Fibroblast of the aortic adventitia (primary cell): ENCODE results near the gene FOXK2. TPM values are rescaled to one million over a fixed set of nuclear protein-coding genes. Genes with fewer than 3 reads are reported as not detected.
A peak's percentile ranks its signal among the peaks of the same experiment; 100 is the strongest.

ENCODE experiments used
- DNase-seq: peaks from one replicate; pipeline ENCODE4 v3.0.0-alpha.2; 2010; ENCODE audit warnings: low read depth
- H3K4me3 ChIP-seq: 2 replicates; pipeline ENCODE4 v1.5.1; 2011; ENCODE audit warnings: low read depth, mild to moderate bottlenecking, control low read depth, low read length, moderate library complexity
- total RNA-seq: library from RNA; depleted of rRNA; stranded (reverse); fragments of >200 nt; gene quantifications from 2 replicates; pipeline ENCODE4 v1.2.3, GENCODE V29; 2012; ENCODE audit warnings: low replicate concordance
- TF ChIP-seq, protein P1 (sequence below): IDR thresholded peaks from 2 replicates; pipeline ENCODE4 v1.5.1; 2011; ENCODE audit warnings: mild to moderate bottlenecking, low read length, control low read depth, inconsistent platforms; ENCODE audit not compliant: insufficient read depth

Gene FOXK2
- total RNA-seq, 1 donor = 28.2 TPM

- no peak for DNase-seq
- TF ChIP-seq, protein P1, sequence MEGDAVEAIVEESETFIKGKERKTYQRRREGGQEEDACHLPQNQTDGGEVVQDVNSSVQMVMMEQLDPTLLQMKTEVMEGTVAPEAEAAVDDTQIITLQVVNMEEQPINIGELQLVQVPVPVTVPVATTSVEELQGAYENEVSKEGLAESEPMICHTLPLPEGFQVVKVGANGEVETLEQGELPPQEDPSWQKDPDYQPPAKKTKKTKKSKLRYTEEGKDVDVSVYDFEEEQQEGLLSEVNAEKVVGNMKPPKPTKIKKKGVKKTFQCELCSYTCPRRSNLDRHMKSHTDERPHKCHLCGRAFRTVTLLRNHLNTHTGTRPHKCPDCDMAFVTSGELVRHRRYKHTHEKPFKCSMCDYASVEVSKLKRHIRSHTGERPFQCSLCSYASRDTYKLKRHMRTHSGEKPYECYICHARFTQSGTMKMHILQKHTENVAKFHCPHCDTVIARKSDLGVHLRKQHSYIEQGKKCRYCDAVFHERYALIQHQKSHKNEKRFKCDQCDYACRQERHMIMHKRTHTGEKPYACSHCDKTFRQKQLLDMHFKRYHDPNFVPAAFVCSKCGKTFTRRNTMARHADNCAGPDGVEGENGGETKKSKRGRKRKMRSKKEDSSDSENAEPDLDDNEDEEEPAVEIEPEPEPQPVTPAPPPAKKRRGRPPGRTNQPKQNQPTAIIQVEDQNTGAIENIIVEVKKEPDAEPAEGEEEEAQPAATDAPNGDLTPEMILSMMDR = no peak
- no peak overlapping the region for H3K4me3 ChIP-seq
Measured at GRCh38 chr17:82609655-82610054, 90.1 kb downstream of the FOXK2 start.

GRCh38 chr17:82611140-82612058 lies 91.9 kb downstream of the FOXK2 start:
- no peak overlapping the region for H3K4me3 ChIP-seq
- TF ChIP-seq, protein P1 = no peak
- peak; percentile 46 for DNase-seq

- DNase-seq = no peak
- TF ChIP-seq, protein P1 = no peak
- no peak overlapping the region for H3K4me3 ChIP-seq
Measured at GRCh38 chr17:82613283-82614094, 94.0 kb downstream of the FOXK2 start.

DNA sequence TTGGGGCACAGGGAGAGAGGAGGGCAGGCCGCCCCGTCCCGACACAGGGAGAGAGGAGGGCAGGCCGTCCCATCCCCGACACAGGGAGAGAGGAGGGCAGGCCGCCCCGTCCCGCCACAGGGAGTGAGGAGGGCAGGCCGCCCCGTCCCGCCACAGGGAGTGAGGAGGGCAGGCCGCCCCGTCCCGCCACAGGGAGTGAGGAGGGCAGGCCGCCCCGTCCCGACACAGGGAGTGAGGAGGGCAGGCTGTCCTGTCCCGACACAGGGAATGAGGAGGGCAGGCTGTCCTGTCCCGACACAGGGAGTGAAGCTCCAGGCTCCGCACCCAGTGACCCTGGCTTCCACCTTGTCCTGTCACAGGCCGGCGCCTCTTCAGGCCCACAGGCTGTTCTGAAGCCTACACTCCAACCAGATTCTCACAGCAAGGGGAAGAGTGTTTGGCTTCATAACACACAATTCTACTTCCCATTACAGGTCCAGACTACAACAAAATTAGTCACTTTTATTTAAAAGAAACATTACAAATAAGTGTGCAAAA lies 94.6 kb downstream of the FOXK2 start:
- DNase-seq = no peak
- H3K4me3 ChIP-seq = no peak overlapping the region
- TF ChIP-seq, protein P1 = no peak

DNA sequence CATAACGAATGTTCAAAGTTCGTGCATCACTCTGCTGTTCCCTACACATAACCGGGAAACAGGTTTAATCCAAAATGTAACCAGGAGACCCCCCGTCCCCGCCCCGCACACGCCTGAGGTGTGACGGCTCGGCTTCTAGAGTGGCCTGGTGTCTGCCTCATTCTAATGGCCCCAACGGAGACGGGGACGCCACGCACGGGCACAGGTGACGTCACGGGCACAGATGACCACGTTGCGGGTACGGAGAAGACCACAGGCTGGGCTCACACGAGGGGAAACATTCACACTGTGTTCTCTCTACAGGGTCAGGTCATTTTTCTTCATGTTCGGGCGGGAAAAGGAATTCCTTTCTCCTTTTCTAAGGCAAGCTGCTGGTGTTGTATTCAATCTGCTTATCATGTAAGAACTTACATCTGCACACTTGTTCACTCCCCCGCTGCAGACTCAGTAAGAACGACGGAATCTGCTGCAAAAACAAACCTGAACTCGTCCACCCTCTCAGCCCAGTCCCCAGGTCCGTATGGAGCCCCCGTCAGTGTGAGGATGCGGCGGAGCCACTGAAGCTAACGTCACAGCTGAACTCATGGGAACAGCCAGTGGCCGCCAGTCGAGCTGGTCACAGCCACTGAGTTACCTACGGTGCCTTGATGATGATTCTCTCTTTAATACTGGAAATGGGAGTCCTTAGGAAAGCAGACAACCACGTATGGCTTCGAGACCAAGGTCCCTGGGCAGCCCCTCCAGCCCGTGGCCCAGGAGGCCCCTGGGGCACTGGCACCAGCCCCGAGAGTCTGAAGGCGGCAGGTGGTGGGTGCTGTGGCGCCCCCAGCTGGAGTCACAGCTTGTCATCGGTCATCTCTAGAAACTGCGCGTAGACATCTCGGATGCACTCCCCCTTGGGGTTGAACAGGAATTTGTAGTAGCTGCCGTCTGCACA lies 95.8 kb downstream of the FOXK2 start:
- TF ChIP-seq, protein P1 = no peak
- no peak overlapping the region for H3K4me3 ChIP-seq
- no peak for DNase-seq
